Spleen (tissue), 11 donors: ENCODE results near the gene CCDC181. TPM values are rescaled to one million over a fixed set of nuclear protein-coding genes. Genes with fewer than 3 reads are reported as not detected.

Experiments
- DNase-seq: peaks from one replicate; pipeline ENCODE4 v3.0.0-alpha.2; 2020
- H3K27ac ChIP-seq, 8 donors: fragments of 200-600 bp; sonication (generic) in 7 of 8; 1 replicate in 4 of 8; 2 replicates in 4 of 8; pipeline versions ENCODE4 v1.5.0 to v1.8.0; 2016 to 2021; ENCODE audit warnings: inconsistent platforms in 4 of 8, mild to moderate bottlenecking in 4 of 8, moderate library complexity in 1 of 8
- H3K27me3 ChIP-seq, 7 donors: fragments of 200-600 bp; sonication (generic) in 6 of 7; replicated peaks in 1 of 7; 1 replicate in 4 of 7; 2 replicates in 3 of 7; pipeline versions ENCODE4 v1.5.0 to v1.8.0; 2016 to 2021; ENCODE audit warnings: inconsistent platforms in 3 of 7, mild to moderate bottlenecking in 1 of 7
- H3K36me3 ChIP-seq, 6 donors: fragments of 200-600 bp; sonication (generic) in 5 of 6; 1 replicate in 4 of 6; 2 replicates in 2 of 6; pipeline versions ENCODE4 v1.5.0 to v1.8.0; 2016 to 2021; ENCODE audit warnings: inconsistent platforms in 2 of 6
- H3K4me1 ChIP-seq, 6 donors: fragments of 200-600 bp; sonication (generic) in 5 of 6; 1 replicate in 3 of 6; 2 replicates in 3 of 6; pipeline versions ENCODE4 v1.5.0 to v1.8.0; 2016 to 2021; ENCODE audit warnings: inconsistent platforms in 3 of 6
- H3K4me3 ChIP-seq, 8 donors: fragments of 200-600 bp; sonication (generic) in 7 of 8; 1 replicate in 4 of 8; 2 replicates in 4 of 8; pipeline versions ENCODE4 v1.5.0 to v1.8.0; 2016 to 2021; ENCODE audit warnings: inconsistent platforms in 4 of 8, mild to moderate bottlenecking in 4 of 8, moderate library complexity in 2 of 8
- H3K9me3 ChIP-seq, 8 donors: fragments of 200-600 bp; sonication (generic) in 7 of 8; 1 replicate in 4 of 8; 2 replicates in 4 of 8; pipeline versions ENCODE4 v1.5.0 to v1.8.0; 2016 to 2021; ENCODE audit warnings: inconsistent platforms in 4 of 8
- POLR2A ChIP-seq, 3 donors: fragments of 450-650 bp; IDR thresholded peaks; one replicate each; pipeline ENCODE4 v1.5.1; 2017; ENCODE audit warnings: antibody characterized with exemption in 3 of 3, mild to moderate bottlenecking in 1 of 3
- POLR2AphosphoS5 ChIP-seq, 3 donors: sonication (generic); formaldehyde crosslinking; IDR thresholded peaks; one replicate each; pipeline ENCODE4 v1.5.1; 2017; ENCODE audit warnings: antibody characterized with exemption in 3 of 3
- WGBS, 5 donors: extraction: QIAGEN DNeasy Blood & Tissue Kit in 3 of 5; methylation state at CpG; one replicate each; pipeline versions ENCODE4 v1.1.5 to v1.1.7; 2013 to 2018; 5-methylcytosine and 5-hydroxymethylcytosine counted together
- intact Hi-C: fragments of 100-400 bp; cut with DNase I; formaldehyde crosslinking; loops from one replicate; pipeline ENCODE4 v1.15.0; 2023; ENCODE audit warnings: low total_unique reads
- polyA plus RNA-seq, 3 donors: library from polyadenylated mRNA; stranded (reverse); fragments of 200-250 nt; gene quantifications; one replicate each; pipeline ENCODE4 v1.2.1, GENCODE V29; 2013
- total RNA-seq, 7 donors: library from RNA; depleted of rRNA in 3 of 7; stranded (reverse); fragments of >200 nt in 3 of 7; fragmentation: NEBNext Ultra II Directional in 4 of 7; extraction: Animal tissue kit (Norgen Biotek cat#: 25700) in 4 of 7; gene quantifications; one replicate each; pipeline versions ENCODE4 v1.1.0 to v1.2.1, GENCODE V29; 2016 to 2021
- TF ChIP-seq, protein P1 (sequence below), 11 experiments: fragments of 200-600 bp in 7 of 11; fragments of 450-650 bp in 4 of 11; sonication (generic) in 4 of 11; IDR thresholded peaks in 8 of 11; conservative IDR thresholded peaks in 3 of 11; 1 replicate in 7 of 11; 2 replicates in 4 of 11; pipeline versions ENCODE4 v1.4.0 to v1.8.0; 2016 to 2021; ENCODE audit warnings: antibody characterized with exemption in 11 of 11, inconsistent platforms in 4 of 11, mild to moderate bottlenecking in 1 of 11
- donor health status: healthy with polysubstance abuse.
- donor health status: DM: no; HTN: no; CAD: no; lungs with moderate emphysema.
- donor health status: DM: no; HTN: no; CAD: no.
- donor health status: Bipolar disorder and iron deficiency.
- donor health status: healthy.
- donor health status: DM: no; HTN: no; CAD: no.
- donor health status: DM: yes; HTN: yes; CAD: no.

Gene CCDC181
- total and polyA plus RNA-seq, 10 donors = 0.03 TPM; not detected in 9

DNA sequence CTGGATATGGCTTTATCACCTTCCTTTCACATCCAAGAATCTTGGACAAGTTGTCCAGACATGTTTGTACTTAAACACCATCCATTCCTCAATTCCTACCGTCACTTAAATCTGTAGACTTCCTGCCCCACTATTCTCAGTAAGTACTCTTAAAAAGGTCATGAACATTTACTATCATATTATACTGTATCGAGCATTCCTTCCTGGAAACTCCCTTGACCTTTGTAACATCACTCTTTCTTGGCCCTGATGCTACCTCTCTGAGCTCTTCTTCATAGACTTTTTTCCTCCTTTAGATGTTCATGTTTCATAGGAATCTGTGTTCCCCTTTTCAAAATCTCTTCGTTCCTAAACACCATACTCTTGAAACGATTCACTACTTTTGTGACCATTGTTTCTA lies 43.8 kb downstream of the CCDC181 start:
- Histone ChIP-seq H3K27me3 (no peaks in the 10 kb centered on the region), H3K27ac (no peak overlapping the region), H3K36me3 (peaks cover 0 to 100% (median 77%) of the 10 kb centered on the region in 6 donors), H3K4me3 (no peak overlapping the region), H3K9me3 (no peaks in the 10 kb centered on the region), H3K4me1 (no peaks in the 10 kb centered on the region)
- TF ChIP-seq, protein P1, sequence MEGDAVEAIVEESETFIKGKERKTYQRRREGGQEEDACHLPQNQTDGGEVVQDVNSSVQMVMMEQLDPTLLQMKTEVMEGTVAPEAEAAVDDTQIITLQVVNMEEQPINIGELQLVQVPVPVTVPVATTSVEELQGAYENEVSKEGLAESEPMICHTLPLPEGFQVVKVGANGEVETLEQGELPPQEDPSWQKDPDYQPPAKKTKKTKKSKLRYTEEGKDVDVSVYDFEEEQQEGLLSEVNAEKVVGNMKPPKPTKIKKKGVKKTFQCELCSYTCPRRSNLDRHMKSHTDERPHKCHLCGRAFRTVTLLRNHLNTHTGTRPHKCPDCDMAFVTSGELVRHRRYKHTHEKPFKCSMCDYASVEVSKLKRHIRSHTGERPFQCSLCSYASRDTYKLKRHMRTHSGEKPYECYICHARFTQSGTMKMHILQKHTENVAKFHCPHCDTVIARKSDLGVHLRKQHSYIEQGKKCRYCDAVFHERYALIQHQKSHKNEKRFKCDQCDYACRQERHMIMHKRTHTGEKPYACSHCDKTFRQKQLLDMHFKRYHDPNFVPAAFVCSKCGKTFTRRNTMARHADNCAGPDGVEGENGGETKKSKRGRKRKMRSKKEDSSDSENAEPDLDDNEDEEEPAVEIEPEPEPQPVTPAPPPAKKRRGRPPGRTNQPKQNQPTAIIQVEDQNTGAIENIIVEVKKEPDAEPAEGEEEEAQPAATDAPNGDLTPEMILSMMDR (IDR thresholded peaks at IDR 0.05 in 8 of 11, conservative IDR thresholded peaks at IDR 0.05 in 3 of 11) = no peak
- TF ChIP-seq POLR2A (IDR thresholded peaks at IDR 0.05) (no peak), POLR2AphosphoS5 (IDR thresholded peaks at IDR 0.05) (no peak)
- 58 to 80% (median 66%) methylated on average over 4 of the region's 4 CpGs for WGBS, 5 donors
- intact Hi-C loops = no loop called here
- DNase-seq = no peak

DNA sequence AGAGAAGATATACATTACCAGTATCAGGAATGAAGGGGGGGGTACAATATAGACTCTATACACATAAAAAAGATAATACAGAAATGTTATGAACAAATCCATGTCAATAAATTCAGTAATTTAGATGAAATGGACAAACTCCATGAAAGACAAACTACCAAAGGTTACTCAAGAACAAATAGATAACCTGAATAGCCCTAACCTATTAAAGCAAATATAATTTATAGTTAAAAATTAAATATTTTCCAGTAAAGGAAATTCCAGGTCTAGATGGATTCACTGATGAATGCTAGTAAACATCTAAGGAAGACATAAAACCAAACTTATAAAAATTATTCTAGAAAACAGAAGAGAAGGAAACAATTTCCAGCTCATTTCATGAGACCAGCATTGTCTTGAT lies 46.1 kb downstream of the CCDC181 start:
- no peak for DNase-seq
- no peaks in the 10 kb centered on the region for H3K27me3 ChIP-seq
- TF ChIP-seq POLR2A (IDR thresholded peaks at IDR 0.05) (no peak), POLR2AphosphoS5 (IDR thresholded peaks at IDR 0.05) (no peak)
- TF ChIP-seq, protein P1 (IDR thresholded peaks at IDR 0.05 in 8 of 11, conservative IDR thresholded peaks at IDR 0.05 in 3 of 11) = no peak
- H3K9me3 ChIP-seq = no peaks in the 10 kb centered on the region
- no peak overlapping the region for H3K27ac ChIP-seq
- H3K36me3 ChIP-seq = peaks cover 0 to 100% (median 76%) of the 10 kb centered on the region in 6 donors
- intact Hi-C loops = no loop called here
- H3K4me3 ChIP-seq = no peak overlapping the region
- no peaks in the 10 kb centered on the region for H3K4me1 ChIP-seq

DNA sequence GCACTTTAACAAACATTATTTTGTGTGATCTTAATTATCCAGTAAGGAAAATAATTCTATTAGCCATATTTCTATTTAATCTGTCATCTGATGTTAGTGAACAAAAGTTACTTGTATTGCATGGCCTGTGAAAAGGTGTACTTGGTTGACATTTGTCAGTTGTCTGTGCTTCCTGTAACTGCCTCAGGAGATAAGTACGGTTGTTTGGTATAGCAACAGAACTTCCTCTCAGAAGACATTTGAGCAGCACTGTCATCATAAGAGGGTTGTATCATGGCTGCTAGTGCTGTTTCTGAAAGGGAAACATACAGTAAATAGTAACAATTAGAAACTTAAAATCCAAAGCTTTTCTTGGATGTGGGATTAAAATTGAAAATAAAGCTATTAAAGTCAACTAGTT lies 55.9 kb downstream of the CCDC181 start:
- TF ChIP-seq, protein P1 (IDR thresholded peaks at IDR 0.05 in 8 of 11, conservative IDR thresholded peaks at IDR 0.05 in 3 of 11) = no peak
- TF ChIP-seq POLR2A (IDR thresholded peaks at IDR 0.05) (no peak), POLR2AphosphoS5 (IDR thresholded peaks at IDR 0.05) (no peak)

DNA sequence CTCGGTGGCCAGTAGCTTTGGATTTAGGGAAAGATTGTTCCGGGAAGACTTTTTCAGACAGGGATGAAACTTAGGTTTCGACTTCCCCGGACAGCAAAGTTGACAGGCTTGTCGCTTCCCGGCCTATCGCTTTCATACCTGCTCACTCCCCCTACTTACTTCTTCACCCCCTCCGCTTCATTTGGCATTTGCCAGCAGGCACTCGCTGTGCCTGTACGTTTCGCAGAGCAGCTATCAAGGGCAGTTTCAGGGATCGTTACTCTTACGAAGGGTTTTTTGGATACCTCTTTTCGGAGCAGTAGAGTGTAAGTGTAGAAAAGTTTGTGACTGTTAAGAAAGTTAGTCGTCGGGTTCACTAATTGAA lies 58.9 kb downstream of the CCDC181 start:
- peak overlapping the region; percentile 17 to 92 (median 84) for H3K27ac ChIP-seq
- peaks cover 12 to 63% (median 41%) of the 10 kb centered on the region in 6 donors for H3K4me1 ChIP-seq
- DNase-seq = peak; percentile 77
- no peaks in the 10 kb centered on the region for H3K27me3 ChIP-seq
- H3K4me3 ChIP-seq = peak overlapping the region; percentile 50 to 90 (median 76)
- H3K36me3 ChIP-seq = peaks cover 0 to 38% (median 17%) of the 10 kb centered on the region in 6 donors
- 0 to 1% (median 0%) methylated on average over 16 of the region's 16 CpGs for WGBS, 5 donors
- TF ChIP-seq POLR2AphosphoS5 (IDR thresholded peaks at IDR 0.05) = no peak
- peaks cover 0 to 4% (median 0%) of the 10 kb centered on the region in 8 donors for H3K9me3 ChIP-seq
- intact Hi-C loops = loop anchor here (10.0 kb wide), 1 partner anchor 934 kb away; no protein-coding TSS in a partner anchor

More for the DNA sequence above, 55.9 kb downstream of the CCDC181 start:
- DNase-seq = no peak
- WGBS, 5 donors = 6 to 38% (median 25%) methylated on average over 1 of the region's 1 CpG
- intact Hi-C loops = no loop called here
- no peak overlapping the region for H3K4me3 ChIP-seq
- no peaks in the 10 kb centered on the region for H3K27me3 ChIP-seq
- no peak overlapping the region for H3K27ac ChIP-seq
- peaks cover 12 to 55% (median 41%) of the 10 kb centered on the region in 6 donors for H3K4me1 ChIP-seq
- peaks cover 0 to 59% (median 24%) of the 10 kb centered on the region in 6 donors for H3K36me3 ChIP-seq
- no peaks in the 10 kb centered on the region for H3K9me3 ChIP-seq
